Smooth muscle cell (in vitro differentiated cells): ENCODE measurements around the gene XPO5. TPM values are rescaled to one million over a fixed set of nuclear protein-coding genes. Genes with fewer than 3 reads are reported as not detected.
"Not testable (repeated sequence)": the region's sequence is repeated elsewhere in the genome, so short reads cannot be mapped to it uniquely, and the experiment has no call there.

Experiments used
- DNase-seq: peaks from one replicate; lab custom pipeline; 2025; ENCODE audit not compliant: unreplicated experiment; lab: John Stamatoyannopoulos, UW
- H2AFZ ChIP-seq: fragments of 200-600 bp; sonication (generic); 2 replicates; pipeline ENCODE4 v1.6.0; 2016; ENCODE audit warnings: antibody characterized with exemption, low read depth, mild to moderate bottlenecking
- H3F3A ChIP-seq: fragments of 200-600 bp; sonication (generic); 2 replicates; pipeline ENCODE4 v1.6.0; 2017; ENCODE audit warnings: antibody characterized with exemption, low read depth
- H3K27ac ChIP-seq: fragments of 200-600 bp; sonication (generic); 2 replicates; pipeline ENCODE4 v1.5.1; 2016; ENCODE audit warnings: low read depth, mild to moderate bottlenecking
- H3K27me3 ChIP-seq: fragments of 200-600 bp; sonication (generic); 2 replicates; pipeline ENCODE4 v1.6.1; 2016; ENCODE audit warnings: low read depth, mild to moderate bottlenecking
- H3K36me3 ChIP-seq: fragments of 200-600 bp; sonication (generic); 2 replicates; pipeline ENCODE4 v1.5.1; 2016; ENCODE audit warnings: low read depth
- H3K4me1 ChIP-seq: fragments of 200-600 bp; sonication (generic); 2 replicates; pipeline ENCODE4 v1.5.1; 2016; ENCODE audit warnings: low read depth
- H3K4me2 ChIP-seq: fragments of 200-600 bp; sonication (generic); 2 replicates; pipeline ENCODE4 v1.6.0; 2016; ENCODE audit warnings: mild to moderate bottlenecking
- H3K4me3 ChIP-seq: fragments of 200-600 bp; sonication (generic); 2 replicates; pipeline ENCODE4 v1.5.1; 2016; ENCODE audit warnings: mild to moderate bottlenecking
- H3K79me2 ChIP-seq: fragments of 200-600 bp; sonication (generic); 2 replicates; pipeline ENCODE4 v1.6.0; 2016; ENCODE audit warnings: low read depth, mild to moderate bottlenecking
- H3K9ac ChIP-seq: fragments of 200-600 bp; sonication (generic); 2 replicates; pipeline ENCODE4 v1.6.0; 2016; ENCODE audit warnings: low read depth
- H3K9me3 ChIP-seq: fragments of 200-600 bp; sonication (generic); replicated peaks from 2 replicates; pipeline ENCODE4 v1.5.1; 2016; ENCODE audit warnings: low read depth
- H4K20me1 ChIP-seq: fragments of 200-600 bp; sonication (generic); 2 replicates; pipeline ENCODE4 v1.6.0; 2016; ENCODE audit warnings: low read depth
- CTCF ChIP-seq: fragments of 200-600 bp; sonication (generic); IDR thresholded peaks from 2 replicates; pipeline ENCODE4 v1.5.1; 2017; ENCODE audit warnings: borderline replicate concordance, mild to moderate bottlenecking, antibody characterized with exemption; ENCODE audit not compliant: insufficient read depth, poor library complexity, severe bottlenecking
- WGBS: methylation state at CpG from one replicate; pipeline ENCODE4 v1.1.7; 2016; ENCODE audit warnings: low lambda C conversion rate; 5-methylcytosine and 5-hydroxymethylcytosine counted together
- polyA plus RNA-seq: library from polyadenylated mRNA; unstranded; fragments of >200 nt; fragmentation: Nextera tagmentation; extraction: Ambion mirVana; gene quantifications from 2 replicates; pipeline ENCODE4 v1.2.1, GENCODE V29; 2016
- total RNA-seq: library from RNA; depleted of rRNA; stranded (reverse); fragments of >200 nt; gene quantifications from 2 replicates; pipeline ENCODE4 v1.2.3, GENCODE V29; 2014

XPO5 gene
- total and polyA plus RNA-seq, 2 experiments from 2014 or later, result 11.7 to 31.9 TPM

- no peak for TF ChIP-seq CTCF
- Histone ChIP-seq H2AFZ (no peak overlapping the region), H3K4me1 (peaks cover 2% of the 10 kb centered on the region), H3F3A (no peaks in the 10 kb centered on the region), H3K79me2 (no peaks in the 10 kb centered on the region), H3K9me3 (no peaks in the 10 kb centered on the region), H3K36me3 (no peaks in the 10 kb centered on the region), H3K4me3 (no peak overlapping the region), H4K20me1 (no peaks in the 10 kb centered on the region), H3K4me2 (no peak overlapping the region), H3K27ac (no peak overlapping the region), H3K9ac (no peak overlapping the region), H3K27me3 (no peaks in the 10 kb centered on the region)
- 96% methylated on average over 4 of the region's 4 CpGs for WGBS
- no peak for DNase-seq
Observed at GRCh38 chr6:43502666-43503065, 73.2 kb downstream of the XPO5 start.

- WGBS, result 97% methylated on average over 3 of the region's 3 CpGs
- Histone ChIP-seq H3K79me2 (no peaks in the 10 kb centered on the region), H3K4me3 (no peak overlapping the region), H2AFZ (no peak overlapping the region), H3K9ac (no peak overlapping the region), H3K4me1 (peaks cover 6% of the 10 kb centered on the region), H3K27me3 (no peaks in the 10 kb centered on the region), H4K20me1 (no peaks in the 10 kb centered on the region), H3K9me3 (no peaks in the 10 kb centered on the region), H3F3A (no peaks in the 10 kb centered on the region), H3K4me2 (no peak overlapping the region), H3K36me3 (no peaks in the 10 kb centered on the region), H3K27ac (no peak overlapping the region)
- no peak for DNase-seq
- no peak for TF ChIP-seq CTCF
Observed at GRCh38 chr6:43500921-43501320, 74.9 kb downstream of the XPO5 start.

- Histone ChIP-seq H2AFZ (no peak overlapping the region), H4K20me1 (no peaks in the 10 kb centered on the region), H3K4me1 (peaks cover 10% of the 10 kb centered on the region), H3K27ac (no peak overlapping the region), H3K79me2 (peaks cover 1% of the 10 kb centered on the region), H3K36me3 (no peaks in the 10 kb centered on the region), H3K27me3 (no peaks in the 10 kb centered on the region), H3K9me3 (no peaks in the 10 kb centered on the region), H3K4me3 (no peak overlapping the region), H3F3A (no peaks in the 10 kb centered on the region), H3K9ac (no peak overlapping the region), H3K4me2 (no peak overlapping the region)
- 93% methylated on average over 12 of the region's 12 CpGs for WGBS
- DNase-seq, result no peak
- no peak for TF ChIP-seq CTCF
Observed at GRCh38 chr6:43499028-43499815, 76.6 kb downstream of the XPO5 start.

GRCh38 chr6:43498291-43498690 lies 77.5 kb downstream of the XPO5 start:
- not testable (repeated sequence) for H4K20me1 ChIP-seq, H3K9ac ChIP-seq, H3K27ac ChIP-seq, H3F3A ChIP-seq, H3K4me2 ChIP-seq, DNase-seq, H3K36me3 ChIP-seq, H3K9me3 ChIP-seq, H2AFZ ChIP-seq, H3K4me3 ChIP-seq, H3K79me2 ChIP-seq, H3K27me3 ChIP-seq
- 98% methylated on average over 5 of the region's 5 CpGs for WGBS
- peaks cover 10% of the 10 kb centered on the region for H3K4me1 ChIP-seq
